Measurements from ENCODE around the gene TMC3.

Gene TMC3

DNA sequence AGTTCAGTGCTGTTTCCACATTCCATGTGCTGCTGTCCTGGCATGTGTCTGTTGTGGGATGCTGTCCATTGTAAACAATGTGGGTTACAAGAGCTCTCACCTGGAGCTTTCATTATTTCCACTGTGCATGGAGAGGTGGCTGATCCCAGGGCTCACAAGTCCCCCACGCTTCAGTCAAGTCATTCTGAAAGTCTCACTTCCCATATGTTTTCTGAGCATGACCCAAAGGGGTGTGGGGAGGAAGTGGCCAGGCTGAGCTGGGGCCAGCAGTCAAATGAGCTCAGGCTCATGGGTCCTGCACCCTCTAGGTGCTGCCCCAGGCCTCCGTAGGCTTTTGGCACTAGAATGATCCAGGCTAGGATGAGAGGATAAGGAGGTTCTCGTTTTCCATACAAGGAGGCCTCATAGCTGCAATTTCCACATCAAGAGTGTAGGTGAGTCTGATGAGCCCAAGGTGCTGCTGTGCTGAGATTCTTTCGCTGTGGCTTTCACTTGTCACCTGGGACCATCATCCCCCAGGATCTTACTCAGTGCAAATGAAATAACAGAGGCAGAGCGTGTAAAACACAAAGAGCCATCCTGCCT lies 72.1 kb downstream of the TMC3 start:
- in situ Hi-C loops (cut with MboI; ENCODE audit: low sequenced_read_pairs): no loop called here

DNA sequence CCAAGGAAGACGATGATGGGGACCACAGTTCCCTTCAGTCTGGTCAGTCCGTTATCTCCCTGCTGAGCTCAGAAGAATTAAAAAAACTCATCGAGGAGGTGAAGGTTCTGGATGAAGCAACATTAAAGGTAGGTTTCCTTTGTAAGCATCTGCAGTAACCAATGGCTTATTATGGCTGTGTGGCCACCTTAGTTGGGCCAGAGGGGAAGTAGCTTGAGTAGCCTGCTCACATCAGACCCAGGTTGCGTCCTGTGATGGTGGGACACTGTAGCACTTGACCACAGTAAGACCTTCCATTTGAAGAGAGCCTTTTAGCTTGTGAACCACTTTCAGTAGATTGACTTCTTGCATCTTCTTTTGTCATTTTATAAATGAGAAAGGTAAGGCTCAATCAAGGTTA lies 72.6 kb downstream of the TMC3 start:
- in situ Hi-C loops (cut with MboI; ENCODE audit: low sequenced_read_pairs): no loop called here

DNA sequence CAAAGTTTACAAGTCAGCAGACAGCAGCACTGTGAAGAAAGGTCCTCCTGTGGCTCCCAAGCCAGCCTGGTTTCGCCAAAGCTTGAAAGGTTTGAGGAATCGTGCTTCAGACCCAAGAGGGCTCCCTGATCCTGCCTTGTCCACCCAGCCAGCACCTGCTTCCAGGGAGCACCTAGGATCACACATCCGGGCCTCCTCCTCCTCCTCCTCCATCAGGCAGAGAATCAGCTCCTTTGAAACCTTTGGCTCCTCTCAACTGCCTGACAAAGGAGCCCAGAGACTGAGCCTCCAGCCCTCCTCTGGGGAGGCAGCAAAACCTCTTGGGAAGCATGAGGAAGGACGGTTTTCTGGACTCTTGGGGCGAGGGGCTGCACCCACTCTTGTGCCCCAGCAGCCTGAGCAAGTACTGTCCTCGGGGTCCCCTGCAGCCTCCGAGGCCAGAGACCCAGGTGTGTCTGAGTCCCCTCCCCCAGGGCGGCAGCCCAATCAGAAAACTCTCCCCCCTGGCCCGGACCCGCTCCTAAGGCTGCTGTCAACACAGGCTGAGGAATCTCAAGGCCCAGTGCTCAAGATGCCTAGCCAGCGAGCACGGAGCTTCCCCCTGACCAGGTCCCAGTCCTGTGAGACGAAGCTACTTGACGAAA lies 74.3 kb downstream of the TMC3 start:
- in situ Hi-C loops (cut with MboI; ENCODE audit: low sequenced_read_pairs): loop anchor here (5.0 kb wide), 1 partner anchor 33 kb away; no protein-coding TSS in a partner anchor

DNA sequence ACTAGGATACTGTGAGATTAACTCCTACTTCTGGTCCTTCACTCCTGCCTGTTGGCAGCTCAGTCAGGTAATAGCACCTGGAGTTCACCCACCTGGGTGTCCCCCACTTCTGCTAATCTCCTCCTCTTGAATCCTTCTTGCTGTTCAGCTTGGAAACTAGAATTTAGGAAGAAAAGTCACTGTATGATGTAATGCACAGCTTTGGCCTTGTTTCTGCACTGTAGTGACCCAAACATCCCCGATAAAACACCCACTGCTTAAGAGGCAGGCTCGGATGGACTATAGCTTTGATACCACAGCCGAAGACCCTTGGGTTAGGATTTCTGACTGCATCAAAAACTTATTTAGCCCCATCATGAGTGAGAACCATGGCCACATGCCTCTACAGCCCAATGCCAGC lies 74.9 kb downstream of the TMC3 start:
- in situ Hi-C loops (cut with MboI; ENCODE audit: low sequenced_read_pairs): loop anchor here (5.0 kb wide), 1 partner anchor 33 kb away; no protein-coding TSS in a partner anchor

DNA sequence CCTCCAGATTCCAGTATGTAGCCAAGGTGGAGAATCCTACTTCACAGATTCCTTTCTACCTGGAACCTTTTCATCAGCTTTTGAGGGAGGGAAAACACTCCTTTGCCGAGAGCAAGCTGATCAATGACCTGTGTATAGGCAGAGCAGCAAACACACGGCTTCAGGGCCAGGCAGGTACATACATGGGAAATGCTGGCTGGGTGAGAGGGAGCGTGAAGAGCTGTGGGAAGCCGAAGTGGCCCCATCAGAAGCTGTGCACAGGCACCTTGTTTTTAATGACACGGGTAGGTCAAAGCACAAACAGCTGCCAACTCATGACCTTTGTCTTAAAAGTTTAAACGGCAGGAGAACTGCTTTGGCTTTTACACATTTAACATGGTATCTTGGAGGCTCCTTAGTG lies 75.4 kb downstream of the TMC3 start:
- in situ Hi-C loops (cut with MboI; ENCODE audit: low sequenced_read_pairs): loop anchor here (5.0 kb wide), 1 partner anchor 34 kb away; no protein-coding TSS in a partner anchor

DNA sequence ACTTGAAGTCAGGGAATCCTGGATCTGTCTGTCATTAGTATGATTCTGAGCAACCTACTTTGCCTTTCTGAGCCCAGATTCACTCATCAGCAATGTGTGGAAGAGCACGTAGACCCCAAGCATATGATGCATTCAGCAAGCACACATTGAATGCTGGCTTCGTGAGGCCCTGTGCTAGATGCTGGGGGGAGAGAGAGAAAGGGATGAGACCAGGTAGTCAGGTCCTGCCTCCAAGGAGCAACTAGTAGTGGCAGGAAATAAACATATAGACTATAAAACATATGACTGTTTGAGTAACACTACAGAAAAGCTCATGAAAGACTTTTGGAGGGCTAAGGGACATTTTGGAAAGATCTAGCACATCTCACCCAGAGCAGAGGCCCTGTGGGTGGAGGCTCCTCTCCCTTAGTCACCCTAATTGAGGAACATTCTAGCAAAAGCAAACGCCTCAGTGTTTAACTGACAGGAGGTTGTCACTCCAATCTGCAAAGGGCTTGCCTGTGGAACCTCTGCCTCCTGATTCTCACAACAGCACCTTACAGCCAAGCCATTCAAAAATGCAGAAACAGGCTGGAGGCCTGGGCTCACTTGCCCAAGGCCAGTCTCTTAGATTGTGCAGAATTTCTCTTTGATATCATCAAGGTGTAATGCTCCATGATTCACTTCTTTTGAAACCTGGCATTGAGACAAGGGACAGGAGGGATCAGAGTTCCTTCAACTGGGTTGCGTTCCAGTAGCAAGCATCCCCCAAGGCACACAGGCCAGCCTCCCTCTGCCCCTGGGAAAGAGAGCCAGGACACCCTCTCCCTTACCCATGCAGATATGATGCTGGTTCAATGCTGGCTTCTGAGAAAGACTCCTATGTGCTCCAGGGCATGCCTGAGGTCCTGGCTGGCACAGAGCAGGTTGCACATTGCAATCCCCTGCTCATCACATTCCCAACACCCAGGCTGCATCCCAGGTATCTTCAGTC lies 76.1 kb downstream of the TMC3 start:
- in situ Hi-C loops (cut with MboI; ENCODE audit: low sequenced_read_pairs): loop anchor here (5.0 kb wide), 1 partner anchor 34 kb away; no protein-coding TSS in a partner anchor

DNA sequence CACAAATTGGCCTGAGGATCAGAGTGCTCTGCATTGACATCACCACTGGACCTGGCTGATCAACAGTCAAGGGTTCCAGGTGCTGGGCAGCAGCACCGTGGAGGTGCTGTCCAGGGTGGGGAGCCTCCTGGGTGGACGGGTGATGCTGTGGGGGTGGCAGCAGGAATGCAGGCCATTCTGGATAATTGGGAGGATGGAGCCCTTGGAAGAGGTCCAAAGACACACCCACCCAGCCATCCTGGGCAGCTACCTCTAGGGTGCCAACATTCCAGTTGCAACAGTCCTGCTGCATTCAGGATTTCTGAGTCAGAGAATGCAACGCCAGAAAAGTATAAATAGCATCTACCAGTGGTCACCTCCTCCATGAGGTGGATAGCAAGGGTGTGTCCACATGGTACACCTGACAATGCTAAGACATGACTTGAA lies 76.9 kb downstream of the TMC3 start:
- in situ Hi-C loops (cut with MboI; ENCODE audit: low sequenced_read_pairs): loop anchor here (5.0 kb wide), 1 partner anchor 35 kb away; no protein-coding TSS in a partner anchor

DNA sequence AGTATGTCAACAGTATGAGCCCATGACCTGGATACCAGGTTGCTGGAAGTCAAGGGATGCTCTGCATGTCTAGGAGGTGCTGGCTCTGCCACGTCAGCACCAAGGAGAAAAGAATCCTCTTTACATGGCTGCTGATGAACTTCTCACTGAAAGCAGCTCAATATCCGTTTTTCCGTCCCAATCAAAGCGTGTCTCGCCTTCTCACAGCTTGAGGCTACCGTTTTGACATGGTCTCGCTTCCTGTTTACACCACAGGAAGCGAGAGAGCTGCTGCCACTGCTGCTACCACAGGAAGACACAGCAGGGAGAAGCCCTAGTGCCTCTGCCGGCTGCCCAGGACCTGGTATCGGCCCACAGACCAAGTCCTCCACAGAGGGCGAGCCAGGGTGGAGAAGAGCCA lies 77.3 kb downstream of the TMC3 start:
- in situ Hi-C loops (cut with MboI; ENCODE audit: low sequenced_read_pairs): loop anchor here (5.0 kb wide), 1 partner anchor 36 kb away; no protein-coding TSS in a partner anchor

DNA sequence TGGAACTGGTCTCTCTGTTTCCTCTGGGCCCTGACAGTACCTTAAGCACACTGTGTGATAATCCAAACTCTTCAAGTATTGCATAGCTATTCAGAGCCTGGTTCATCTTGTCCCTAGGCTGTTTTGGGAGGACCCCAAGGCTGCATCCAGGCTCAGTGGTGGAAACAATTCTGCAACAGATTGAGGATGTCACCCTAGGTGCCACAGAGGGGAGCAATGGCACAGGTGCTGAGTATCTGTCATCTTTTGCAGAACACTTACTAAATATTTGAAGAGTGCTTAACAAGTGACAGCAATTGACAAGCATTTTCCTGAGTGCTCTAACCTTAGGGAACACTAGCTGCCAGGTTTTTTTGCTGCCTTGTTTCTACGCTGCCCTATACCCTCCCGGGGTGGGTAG lies 77.8 kb downstream of the TMC3 start:
- in situ Hi-C loops (cut with MboI; ENCODE audit: low sequenced_read_pairs): loop anchor here (5.0 kb wide), 1 partner anchor 36 kb away; no protein-coding TSS in a partner anchor

DNA sequence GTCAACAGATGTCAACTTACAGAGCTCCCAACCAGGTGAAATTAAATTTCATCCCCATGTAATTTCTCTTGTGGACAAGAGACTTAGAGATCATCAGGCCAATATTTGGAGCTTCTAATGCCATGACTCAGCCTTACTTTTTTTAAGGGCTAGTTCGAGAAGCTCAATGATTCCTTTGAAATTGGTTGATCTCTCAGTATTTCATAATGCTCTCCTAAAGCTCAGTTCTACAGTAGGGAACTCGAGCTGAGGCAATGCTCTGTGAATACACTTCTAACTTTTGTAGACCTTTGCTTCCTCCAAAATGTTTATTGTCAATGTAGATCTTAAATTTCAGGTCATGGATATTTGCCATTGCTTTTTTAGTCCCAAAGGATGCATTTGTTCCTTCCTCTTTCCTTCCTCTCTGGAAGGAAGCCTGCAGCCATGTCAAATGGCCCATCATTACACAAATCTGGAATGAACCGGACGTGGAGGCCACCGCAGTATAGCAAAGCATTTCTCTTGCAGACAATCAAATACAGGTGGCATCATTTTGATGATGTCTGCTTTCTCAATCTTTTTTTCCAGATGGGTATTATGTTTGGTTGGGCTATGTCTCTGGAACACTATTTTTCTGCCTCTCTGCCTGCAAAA lies 78.4 kb downstream of the TMC3 start:
- in situ Hi-C loops (cut with MboI; ENCODE audit: low sequenced_read_pairs): loop anchor here (5.0 kb wide), 1 partner anchor 37 kb away; no protein-coding TSS in a partner anchor

DNA sequence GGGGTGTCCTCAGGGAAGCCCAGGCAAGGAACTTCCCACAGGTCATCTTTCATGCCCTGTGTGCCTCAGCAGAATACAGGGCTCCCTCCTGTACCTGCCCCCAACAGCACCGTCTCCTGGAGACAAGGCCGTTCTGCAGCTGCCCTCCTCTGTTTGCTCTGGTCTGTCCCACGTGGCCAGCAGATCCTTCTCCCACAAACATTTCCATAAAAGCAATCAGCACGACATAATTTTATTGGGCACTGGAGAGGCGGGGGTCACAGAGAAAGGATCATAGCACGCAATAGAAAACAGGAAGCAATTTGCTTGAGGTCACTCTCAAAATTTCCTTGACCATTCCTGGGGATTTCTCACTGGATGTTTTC lies 79.5 kb downstream of the TMC3 start:
- in situ Hi-C loops (cut with MboI; ENCODE audit: low sequenced_read_pairs): no loop called here

DNA sequence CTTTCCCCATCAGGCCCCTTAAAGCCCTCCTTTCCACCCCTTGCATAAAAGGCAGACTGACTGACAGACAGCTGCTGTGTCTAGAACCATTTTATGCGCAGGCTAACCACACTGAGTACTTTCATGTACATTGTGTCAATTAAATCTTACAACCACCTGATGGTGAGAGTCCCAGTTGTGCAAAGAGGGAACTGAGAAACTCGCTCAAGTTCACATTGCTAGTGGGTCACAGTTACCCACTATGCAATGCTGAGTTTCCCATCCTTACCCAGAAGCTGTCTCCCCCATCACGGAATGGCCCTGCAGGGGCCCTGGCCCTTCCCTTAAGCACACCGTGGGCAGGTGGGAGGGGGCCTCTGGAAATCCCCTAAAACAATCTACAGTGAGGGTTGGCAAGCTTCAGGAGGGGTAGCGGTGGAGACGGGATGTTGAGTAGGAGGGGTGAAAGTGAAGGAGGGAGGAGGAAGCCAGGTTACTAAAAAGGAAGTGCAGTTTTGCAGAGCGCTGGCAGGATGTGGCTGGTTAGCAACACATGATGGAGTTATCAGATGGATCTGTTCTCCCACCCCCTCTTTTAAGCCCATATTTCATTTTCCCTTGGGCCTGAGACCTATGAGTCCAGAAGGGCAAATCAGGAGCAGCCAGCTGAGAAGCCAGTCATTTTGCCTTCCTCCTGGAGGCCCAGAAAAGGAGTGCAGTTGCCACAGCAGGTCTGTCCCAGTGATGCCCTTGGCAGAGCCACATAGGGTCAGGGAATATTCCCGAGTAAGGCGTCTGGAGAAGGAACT lies 80.1 kb downstream of the TMC3 start:
- in situ Hi-C loops (cut with MboI; ENCODE audit: low sequenced_read_pairs): no loop called here

DNA sequence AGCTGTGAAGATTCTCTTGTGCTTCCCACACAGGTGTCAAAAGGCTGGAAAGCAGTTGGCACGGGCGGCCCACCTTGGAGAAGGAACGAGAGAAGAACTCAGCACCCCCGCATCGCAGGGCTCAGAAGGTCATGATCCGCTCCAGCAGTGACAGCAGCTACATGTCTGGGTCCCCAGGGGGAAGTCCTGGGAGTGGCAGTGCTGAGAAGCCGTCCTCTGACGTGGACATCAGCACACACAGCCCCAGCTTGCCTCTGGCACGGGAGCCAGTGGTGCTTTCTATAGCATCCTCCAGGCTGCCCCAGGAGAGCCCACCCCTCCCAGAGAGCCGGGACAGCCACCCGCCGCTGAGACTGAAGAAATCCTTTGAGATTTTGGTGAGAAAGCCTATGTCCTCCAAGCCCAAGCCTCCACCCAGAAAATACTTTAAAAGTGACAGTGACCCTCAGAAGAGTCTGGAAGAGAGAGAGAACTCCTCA lies 81.5 kb downstream of the TMC3 start:
- in situ Hi-C loops (cut with MboI; ENCODE audit: low sequenced_read_pairs): no loop called here

DNA sequence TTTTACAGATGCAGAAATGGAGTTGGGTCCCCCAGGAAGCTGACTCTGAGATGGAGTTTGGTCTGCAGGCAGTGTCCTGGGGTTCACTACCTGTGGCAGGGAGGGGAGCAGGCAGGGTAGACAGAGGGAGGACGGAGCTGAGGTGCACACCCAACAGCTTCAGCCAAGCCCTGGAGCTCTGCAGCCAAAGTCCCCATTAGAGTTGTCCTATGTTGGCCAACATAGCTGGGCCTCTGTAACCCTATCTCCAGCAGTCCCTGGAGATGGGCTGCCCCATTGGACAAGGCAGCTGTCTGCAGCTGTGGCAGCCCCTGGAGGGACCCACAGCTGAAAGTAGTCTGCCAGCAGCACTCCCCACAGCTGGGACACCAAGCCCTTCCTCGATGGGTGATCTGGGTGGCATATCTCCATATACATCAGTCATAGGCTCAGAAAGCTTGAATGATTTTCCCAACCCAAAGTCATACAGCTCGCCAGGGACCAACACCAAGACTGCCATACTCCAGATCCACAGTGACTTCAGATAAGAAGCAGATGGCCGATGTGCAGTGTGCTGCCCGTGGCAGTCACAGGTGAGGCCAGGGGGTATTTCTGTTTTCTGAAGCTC lies 82.0 kb downstream of the TMC3 start:
- in situ Hi-C loops (cut with MboI; ENCODE audit: low sequenced_read_pairs): no loop called here

DNA sequence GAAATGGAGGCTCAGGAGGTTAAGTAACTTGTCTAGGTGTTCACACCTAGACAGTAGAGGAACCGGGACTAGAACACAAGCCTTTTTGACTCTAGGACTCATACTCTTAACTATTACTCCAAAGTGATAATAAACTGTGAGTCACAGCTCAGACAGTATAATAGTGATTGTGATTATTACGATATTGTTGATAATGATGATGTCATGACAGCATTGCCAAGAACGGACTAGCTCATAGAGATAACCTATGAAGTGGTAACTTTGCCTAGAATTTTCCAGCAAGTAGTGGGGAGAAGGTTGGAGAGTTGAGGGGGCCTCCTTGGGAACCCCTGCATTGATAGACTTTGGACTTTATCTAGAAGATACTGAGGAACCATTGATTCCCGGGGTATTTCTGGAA lies 84.1 kb downstream of the TMC3 start:
- in situ Hi-C loops (cut with MboI; ENCODE audit: low sequenced_read_pairs): no loop called here

DNA sequence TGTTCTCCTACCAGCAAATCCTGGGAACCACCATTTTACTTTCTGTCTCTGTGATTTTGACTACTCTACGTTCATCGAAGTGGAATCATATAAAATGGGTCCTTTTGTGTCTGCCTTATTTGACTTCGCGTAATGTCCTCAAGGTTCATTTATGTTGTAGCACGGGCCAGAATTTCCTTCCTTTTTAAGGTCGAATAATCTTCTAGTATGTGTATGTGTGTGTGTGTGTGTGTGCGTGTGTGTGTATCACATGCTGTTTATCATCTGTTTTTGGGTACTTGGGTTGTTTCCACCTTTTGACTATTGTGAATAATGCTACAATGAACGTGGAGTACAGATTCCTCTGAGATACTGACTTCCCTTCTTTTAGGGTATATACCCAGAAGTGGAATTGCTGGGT lies 85.4 kb downstream of the TMC3 start:
- in situ Hi-C loops (cut with MboI; ENCODE audit: low sequenced_read_pairs): no loop called here

DNA sequence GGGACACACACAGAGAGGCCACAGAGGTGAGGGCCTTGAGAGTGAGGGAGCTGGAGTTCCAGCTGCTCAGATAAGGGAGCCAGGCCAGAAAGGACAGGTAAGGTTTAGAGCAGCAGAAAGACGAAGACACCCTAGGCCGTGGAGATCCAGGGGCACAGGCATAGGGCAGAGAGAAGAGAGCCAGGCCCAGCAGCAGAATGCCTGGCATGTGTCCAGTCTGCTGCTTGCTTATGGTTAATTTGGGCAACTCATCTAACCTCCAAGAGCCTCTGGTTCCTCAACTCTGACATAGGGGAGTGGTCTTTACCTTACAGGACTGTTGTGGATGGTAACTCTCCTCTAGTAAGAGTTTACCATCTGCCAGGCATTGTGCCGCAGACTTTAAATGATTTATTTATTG lies 86.0 kb downstream of the TMC3 start:
- in situ Hi-C loops (cut with MboI; ENCODE audit: low sequenced_read_pairs): no loop called here

DNA sequence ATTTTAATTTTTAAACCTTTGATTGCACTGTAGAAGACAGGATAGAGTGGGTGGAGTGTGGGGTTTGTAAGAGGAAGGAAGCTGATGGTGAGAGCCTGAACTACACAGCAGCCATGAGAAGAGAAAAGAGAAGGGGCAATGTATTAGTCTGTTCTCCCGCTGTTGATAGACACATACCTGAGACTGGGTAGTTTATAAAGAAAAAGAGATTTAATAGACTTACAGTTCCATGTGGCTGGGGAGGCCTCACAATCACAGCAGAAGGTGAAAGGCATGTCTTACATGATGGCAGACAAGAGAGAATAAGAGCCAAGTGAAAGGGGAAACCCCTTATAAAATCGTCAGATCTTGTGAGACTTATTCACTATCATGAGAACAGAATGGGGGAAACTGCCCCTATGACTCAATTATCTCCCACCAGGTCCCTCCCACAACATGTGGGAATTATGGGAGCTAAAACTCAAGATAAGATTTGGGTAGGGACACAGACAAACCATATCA lies 87.3 kb downstream of the TMC3 start:
- in situ Hi-C loops (cut with MboI; ENCODE audit: low sequenced_read_pairs): no loop called here

DNA sequence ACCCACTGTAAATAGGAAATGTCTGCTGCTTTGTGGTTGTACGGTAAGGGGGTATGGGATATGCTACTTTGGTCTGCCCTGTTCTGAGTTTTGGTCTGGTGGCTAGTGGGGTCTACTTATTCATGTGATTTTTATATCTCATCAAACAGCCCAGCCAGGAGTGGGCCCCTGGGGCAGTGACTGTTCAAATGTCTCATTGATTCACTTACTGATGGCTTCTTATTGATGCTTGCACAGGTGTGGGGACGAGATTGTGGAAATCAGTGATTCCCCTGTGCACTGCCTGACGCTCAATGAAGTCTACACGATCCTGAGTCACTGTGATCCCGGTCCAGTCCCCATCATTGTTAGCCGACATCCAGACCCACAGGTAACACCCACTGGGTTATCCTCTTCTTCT lies 88.6 kb downstream of the TMC3 start:
- in situ Hi-C loops (cut with MboI; ENCODE audit: low sequenced_read_pairs): no loop called here

Data from HL-60/S4 treated with retinoic acid at 250 ng/mL for 4 days and 3 days (cell line).